ENCODE results near the gene HMGA1.

HMGA1 gene

DNA sequence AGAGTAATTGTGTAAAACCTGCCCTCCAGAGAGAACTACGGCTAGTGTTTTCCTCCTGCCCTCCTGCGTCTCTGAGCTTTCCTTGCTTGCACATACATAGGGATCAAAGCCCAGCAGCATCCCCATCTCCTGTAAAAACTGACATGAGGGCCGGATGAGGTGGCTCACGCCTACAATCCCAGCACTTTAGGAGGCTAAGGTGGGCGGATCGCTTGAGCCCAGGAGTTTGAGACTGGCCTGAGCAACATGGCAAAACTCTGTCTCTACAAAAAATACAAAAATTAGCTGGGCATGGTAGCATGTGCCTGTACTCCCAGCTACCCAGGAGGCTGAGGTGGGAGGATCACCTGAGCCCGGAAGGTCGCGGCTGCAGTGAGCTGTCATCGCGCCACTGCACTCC, 52.5 kb downstream of the HMGA1 start:
- no peak for DNase-seq (ENCODE audit: low read depth in 3 of 3)

DNA sequence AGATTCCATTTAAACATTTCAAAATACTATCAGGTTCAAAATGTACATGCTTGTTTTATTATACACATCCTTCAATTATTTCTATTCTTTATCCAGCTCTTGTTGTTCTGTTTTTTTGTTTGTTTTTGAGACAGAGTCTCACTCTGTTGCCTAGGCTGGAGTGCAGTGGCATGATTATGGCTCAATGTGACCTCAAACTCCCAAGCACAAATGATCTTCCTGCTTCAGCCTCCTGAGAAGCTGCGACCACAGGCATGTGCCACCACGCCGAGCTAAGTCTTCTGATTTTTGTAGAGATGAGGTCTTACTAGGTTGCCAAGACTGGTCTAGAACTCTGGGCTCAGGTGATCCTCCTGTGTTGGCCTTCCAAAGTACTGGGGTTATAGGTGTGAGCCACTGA, 56.3 kb downstream of the HMGA1 start:
- no peak for DNase-seq (ENCODE audit: low read depth in 3 of 3)

DNA sequence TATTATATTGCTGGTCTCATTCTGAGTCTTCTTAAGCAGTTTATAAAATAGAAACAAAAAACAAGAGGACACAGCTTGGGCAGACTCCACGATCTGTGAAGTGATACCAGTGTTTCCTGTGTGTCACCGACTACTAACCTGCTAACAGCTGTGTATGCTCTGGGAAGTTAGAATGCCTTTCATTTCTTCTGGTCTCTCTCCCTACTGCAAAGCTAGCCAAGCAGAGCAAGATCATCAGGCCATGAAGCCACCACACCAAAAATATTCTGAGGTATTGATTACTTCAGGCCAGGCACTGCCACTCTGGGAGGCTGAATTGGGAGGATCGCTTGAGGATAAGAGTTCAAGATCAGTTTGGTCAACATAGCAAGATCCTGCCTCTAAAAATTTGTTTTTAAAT, 59.0 kb downstream of the HMGA1 start:
- no peak for DNase-seq (ENCODE audit: low read depth in 3 of 3)

All from stimulated activated CD4-positive, alpha-beta T cell treated with anti-CD3 and anti-CD28 coated beads, TNF-alpha, amount 100 ng/mL, for 48 hours (primary cell).